Measurements from ENCODE around the gene CRCP. TPM values are rescaled to one million over a fixed set of nuclear protein-coding genes. Genes with fewer than 3 reads are reported as not detected.
"Not testable (repeated sequence)": the region's sequence is repeated elsewhere in the genome, so short reads cannot be mapped to it uniquely, and the experiment has no call there.

Gene CRCP
- total RNA-seq, 2 donors from 2014 or later = 36.3 to 48.8 TPM

- no peaks in the 10 kb centered on the region for H3K27me3 Mint-ChIP-seq (ENCODE audit: low read depth)
- H3K9me3 Mint-ChIP-seq = no peaks in the 10 kb centered on the region
- DNase-seq = no peak
- peaks cover 51% of the 10 kb centered on the region for H3K4me1 Mint-ChIP-seq (ENCODE audit: low read depth)
- peak overlapping the region; percentile 54 for H3K27ac Mint-ChIP-seq
- H3K4me3 Mint-ChIP-seq = peak overlapping the region in 1 of 2 donors; percentile 60
- ATAC-seq (replicated peaks in 1 of 2) = no peak
- H3K36me3 Mint-ChIP-seq (ENCODE audit: insufficient read depth in 2 of 2) = peaks cover 1 to 7% of the 10 kb centered on the region in 2 donors
These were observed 4.7 kb downstream of the CRCP start for GRCh38 chr7:66119245-66119850.

- DNase-seq = no peak
- H3K27me3 Mint-ChIP-seq (ENCODE audit: low read depth) = no peaks in the 10 kb centered on the region
- H3K4me1 Mint-ChIP-seq (ENCODE audit: low read depth) = peaks cover 41% of the 10 kb centered on the region
- no peak overlapping the region for H3K27ac Mint-ChIP-seq
- H3K9me3 Mint-ChIP-seq = no peaks in the 10 kb centered on the region
- H3K4me3 Mint-ChIP-seq = no peak overlapping the region
- peaks cover 0 to 2% of the 10 kb centered on the region in 2 donors for H3K36me3 Mint-ChIP-seq (ENCODE audit: insufficient read depth in 2 of 2)
- ATAC-seq (replicated peaks in 1 of 2) = no peak
These were observed 8.5 kb downstream of the CRCP start for GRCh38 chr7:66123175-66123528.

- DNase-seq; H3K9me3 Mint-ChIP-seq; H3K36me3 Mint-ChIP-seq (ENCODE audit: insufficient read depth in 2 of 2); H3K27me3 Mint-ChIP-seq (ENCODE audit: low read depth); ATAC-seq (replicated peaks in 1 of 2): not testable (repeated sequence)
- Mint-ChIP-seq H3K4me1 (ENCODE audit: low read depth) (peaks cover 27% of the 10 kb centered on the region), H3K27ac (peak overlapping the region; percentile 97), H3K4me3 (peak overlapping the region in 1 of 2 donors; percentile 45)
These were observed 9.9 kb downstream of the CRCP start for GRCh38 chr7:66124569-66124861.

GRCh38 chr7:66125052-66125694 is 10.5 kb downstream of the CRCP start:
- Mint-ChIP-seq H3K4me3 (peak overlapping the region; percentile 10 to 61), H3K27me3 (ENCODE audit: low read depth) (no peaks in the 10 kb centered on the region), H3K4me1 (ENCODE audit: low read depth) (peaks cover 24% of the 10 kb centered on the region), H3K27ac (peak overlapping the region; percentile 97), H3K36me3 (ENCODE audit: insufficient read depth in 2 of 2) (peaks cover 0 to 4% of the 10 kb centered on the region in 2 donors), H3K9me3 (no peaks in the 10 kb centered on the region)
- DNase-seq (no peak), ATAC-seq (replicated peaks in 1 of 2) (peak in 1 of 2 donors; percentile 23)

- peak; percentile 81 to 96 for ATAC-seq (replicated peaks in 1 of 2)
- H3K4me3 Mint-ChIP-seq = peak overlapping the region in 1 of 2 donors; percentile 61
- H3K4me1 Mint-ChIP-seq (ENCODE audit: low read depth) = peaks cover 24% of the 10 kb centered on the region
- H3K27me3 Mint-ChIP-seq (ENCODE audit: low read depth); H3K36me3 Mint-ChIP-seq (ENCODE audit: insufficient read depth in 2 of 2); H3K9me3 Mint-ChIP-seq: not testable (repeated sequence)
- peak overlapping the region; percentile 97 for H3K27ac Mint-ChIP-seq
- DNase-seq = peak in 1 of 2 donors; percentile 22
These were observed 11.2 kb downstream of the CRCP start for GRCh38 chr7:66125781-66126352.

GRCh38 chr7:66127172-66127571 is 12.5 kb downstream of the CRCP start:
- H3K4me3 Mint-ChIP-seq; ATAC-seq (replicated peaks in 1 of 2); H3K9me3 Mint-ChIP-seq; H3K27ac Mint-ChIP-seq; H3K36me3 Mint-ChIP-seq (ENCODE audit: insufficient read depth in 2 of 2); DNase-seq; H3K27me3 Mint-ChIP-seq (ENCODE audit: low read depth): not testable (repeated sequence)
- peaks cover 25% of the 10 kb centered on the region for H3K4me1 Mint-ChIP-seq (ENCODE audit: low read depth)

- no peak overlapping the region for H3K27ac Mint-ChIP-seq
- H3K4me1 Mint-ChIP-seq (ENCODE audit: low read depth) = no peaks in the 10 kb centered on the region
- H3K27me3 Mint-ChIP-seq (ENCODE audit: low read depth) = no peaks in the 10 kb centered on the region
- H3K36me3 Mint-ChIP-seq (ENCODE audit: insufficient read depth in 2 of 2) = peaks cover 3 to 35% of the 10 kb centered on the region in 2 donors
- ATAC-seq (replicated peaks in 1 of 2) = no peak
- no peak overlapping the region for H3K4me3 Mint-ChIP-seq
- H3K9me3 Mint-ChIP-seq = no peaks in the 10 kb centered on the region
- DNase-seq = no peak
These were observed 24.5 kb downstream of the CRCP start for GRCh38 chr7:66138994-66139752.

GRCh38 chr7:66140924-66141323 is 26.3 kb downstream of the CRCP start:
- no peak overlapping the region for H3K4me3 Mint-ChIP-seq
- DNase-seq (no peak), ATAC-seq (replicated peaks in 1 of 2) (no peak)
- no peaks in the 10 kb centered on the region for H3K4me1 Mint-ChIP-seq (ENCODE audit: low read depth)
- no peaks in the 10 kb centered on the region for H3K27me3 Mint-ChIP-seq (ENCODE audit: low read depth)
- H3K27ac Mint-ChIP-seq = peak overlapping the region; percentile 39
- no peaks in the 10 kb centered on the region for H3K9me3 Mint-ChIP-seq
- H3K36me3 Mint-ChIP-seq (ENCODE audit: insufficient read depth in 2 of 2) = peaks cover 4 to 37% of the 10 kb centered on the region in 2 donors

GRCh38 chr7:66142334-66142733 is 27.7 kb downstream of the CRCP start:
- Mint-ChIP-seq H3K4me3 (no peak overlapping the region), H3K36me3 (ENCODE audit: insufficient read depth in 2 of 2) (peaks cover 5 to 44% of the 10 kb centered on the region in 2 donors), H3K27ac (no peak overlapping the region), H3K4me1 (ENCODE audit: low read depth) (peaks cover 7% of the 10 kb centered on the region), H3K27me3 (ENCODE audit: low read depth) (no peaks in the 10 kb centered on the region), H3K9me3 (no peaks in the 10 kb centered on the region)
- ATAC-seq (replicated peaks in 1 of 2) (no peak), DNase-seq (no peak)

GRCh38 chr7:66142996-66143395 is 28.3 kb downstream of the CRCP start:
- H3K4me3 Mint-ChIP-seq = no peak overlapping the region
- DNase-seq (no peak), ATAC-seq (replicated peaks in 1 of 2) (no peak)
- H3K4me1 Mint-ChIP-seq (ENCODE audit: low read depth) = peaks cover 7% of the 10 kb centered on the region
- H3K36me3 Mint-ChIP-seq (ENCODE audit: insufficient read depth in 2 of 2) = peaks cover 5 to 41% of the 10 kb centered on the region in 2 donors
- no peaks in the 10 kb centered on the region for H3K9me3 Mint-ChIP-seq
- no peaks in the 10 kb centered on the region for H3K27me3 Mint-ChIP-seq (ENCODE audit: low read depth)
- H3K27ac Mint-ChIP-seq = no peak overlapping the region

- H3K27ac Mint-ChIP-seq = no peak overlapping the region
- DNase-seq = no peak
- H3K4me3 Mint-ChIP-seq = no peak overlapping the region
- H3K9me3 Mint-ChIP-seq = no peaks in the 10 kb centered on the region
- peaks cover 17% of the 10 kb centered on the region for H3K4me1 Mint-ChIP-seq (ENCODE audit: low read depth)
- H3K27me3 Mint-ChIP-seq (ENCODE audit: low read depth) = no peaks in the 10 kb centered on the region
- H3K36me3 Mint-ChIP-seq (ENCODE audit: insufficient read depth in 2 of 2) = peaks cover 8 to 37% of the 10 kb centered on the region in 2 donors
- ATAC-seq (replicated peaks in 1 of 2) = no peak
These were observed 29.3 kb downstream of the CRCP start for GRCh38 chr7:66143876-66144332.

GRCh38 chr7:66145400-66146104 is 30.9 kb downstream of the CRCP start:
- H3K9me3 Mint-ChIP-seq = no peaks in the 10 kb centered on the region
- ATAC-seq (replicated peaks in 1 of 2) = no peak
- no peak for DNase-seq
- H3K27me3 Mint-ChIP-seq (ENCODE audit: low read depth) = no peaks in the 10 kb centered on the region
- H3K4me3 Mint-ChIP-seq = no peak overlapping the region
- no peak overlapping the region for H3K27ac Mint-ChIP-seq
- peaks cover 22% of the 10 kb centered on the region for H3K4me1 Mint-ChIP-seq (ENCODE audit: low read depth)
- H3K36me3 Mint-ChIP-seq (ENCODE audit: insufficient read depth in 2 of 2) = peaks cover 8 to 29% of the 10 kb centered on the region in 2 donors

GRCh38 chr7:66146701-66147100 is 32.1 kb downstream of the CRCP start:
- Mint-ChIP-seq H3K4me1 (ENCODE audit: low read depth) (peaks cover 22% of the 10 kb centered on the region), H3K27me3 (ENCODE audit: low read depth) (no peaks in the 10 kb centered on the region), H3K9me3 (no peaks in the 10 kb centered on the region), H3K4me3 (no peak overlapping the region), H3K36me3 (ENCODE audit: insufficient read depth in 2 of 2) (peaks cover 6 to 23% of the 10 kb centered on the region in 2 donors), H3K27ac (peak overlapping the region; percentile 9)
- ATAC-seq (replicated peaks in 1 of 2) (no peak), DNase-seq (no peak)

Data from activated T-cell treated with anti-CD3 and anti-CD28 coated beads, Interleukin-2, amount 50 U/mL, for 72 hours (primary cell).